Omental fat pad (tissue), 4 donors: Measurements from ENCODE around the gene GABARAPL2. TPM values are rescaled to one million over a fixed set of nuclear protein-coding genes. Genes with fewer than 3 reads are reported as not detected.

Experiments used
- ATAC-seq: fragments of 150-250 bp; one replicate; pipeline ENCODE4 v1.9.1; 2016; ENCODE audit warnings: mild to moderate bottlenecking, moderate library complexity; ENCODE audit not compliant: low FRiP score
- DNase-seq: peaks from one replicate; pipeline ENCODE4 v3.0.0-alpha.2; 2019; ENCODE audit warnings: low spot score
- CTCF ChIP-seq, 3 donors: fragments of 450-650 bp; IDR thresholded peaks; one replicate each; pipeline ENCODE4 v1.5.1; 2016 to 2017; ENCODE audit warnings: antibody characterized with exemption in 3 of 3, mild to moderate bottlenecking in 3 of 3, moderate library complexity in 2 of 3
- total RNA-seq, 4 donors: library from RNA; depleted of rRNA; stranded (reverse); fragments of >200 nt; gene quantifications; one replicate each; pipeline ENCODE4 v1.1.0, GENCODE V29; 2016

The GABARAPL2 gene
- total RNA-seq, 4 donors from 2014 or later: 76.9 to 119 (median 89.2) TPM

GRCh38 chr16:75567911-75568310, 1.7 kb downstream of the GABARAPL2 start:
- TF ChIP-seq CTCF (IDR thresholded peaks at IDR 0.05): no peak
- no peak for ATAC-seq
- DNase-seq: no peak

GRCh38 chr16:75570396-75571065, 4.4 kb downstream of the GABARAPL2 start:
- ATAC-seq (no peak), DNase-seq (no peak)
- no peak for TF ChIP-seq CTCF (IDR thresholded peaks at IDR 0.05)

GRCh38 chr16:75572864-75573542, 6.8 kb downstream of the GABARAPL2 start:
- ATAC-seq: no peak
- TF ChIP-seq CTCF (IDR thresholded peaks at IDR 0.05): no peak
- DNase-seq: no peak

GRCh38 chr16:75573955-75574354, 7.8 kb downstream of the GABARAPL2 start:
- no peak for TF ChIP-seq CTCF (IDR thresholded peaks at IDR 0.05)
- no peak for ATAC-seq

GRCh38 chr16:75575958-75576357, 9.8 kb downstream of the GABARAPL2 start:
- ATAC-seq (no peak), DNase-seq (no peak)
- no peak for TF ChIP-seq CTCF (IDR thresholded peaks at IDR 0.05)

More at GRCh38 chr16:75573955-75574354, 7.8 kb downstream of the GABARAPL2 start:
- no peak for DNase-seq

GRCh38 chr16:75576384-75576811, 10.2 kb downstream of the GABARAPL2 start:
- ATAC-seq: no peak
- no peak for DNase-seq
- no peak for TF ChIP-seq CTCF (IDR thresholded peaks at IDR 0.05)

GRCh38 chr16:75578212-75578611, 12.0 kb downstream of the GABARAPL2 start:
- ATAC-seq (no peak), DNase-seq (no peak)
- TF ChIP-seq CTCF (IDR thresholded peaks at IDR 0.05): no peak
